HEK293 (cell line): ENCODE data around the gene RB1.

Experiments
- CTCF ChIP-seq: fragments of 450-650 bp; formaldehyde crosslinking; IDR thresholded peaks from 2 replicates; pipeline ENCODE4 v1.5.1; 2016; ENCODE audit warnings: missing biosample characterization, missing genetic modification characterization
- ZNF175 ChIP-seq: fragments of 450-650 bp; formaldehyde crosslinking; IDR thresholded peaks from 2 replicates; pipeline ENCODE4 v1.5.1; 2016; ENCODE audit warnings: missing biosample characterization, missing genetic modification characterization

GRCh38 chr13:48477191-48477855 is 173.8 kb downstream of the RB1 start:
- TF ChIP-seq ZNF175 (tag by site-specific recombination) (no peak), CTCF (tag by site-specific recombination) (no peak)
